Measurements from ENCODE around the gene SPARC.

The SPARC gene

DNA sequence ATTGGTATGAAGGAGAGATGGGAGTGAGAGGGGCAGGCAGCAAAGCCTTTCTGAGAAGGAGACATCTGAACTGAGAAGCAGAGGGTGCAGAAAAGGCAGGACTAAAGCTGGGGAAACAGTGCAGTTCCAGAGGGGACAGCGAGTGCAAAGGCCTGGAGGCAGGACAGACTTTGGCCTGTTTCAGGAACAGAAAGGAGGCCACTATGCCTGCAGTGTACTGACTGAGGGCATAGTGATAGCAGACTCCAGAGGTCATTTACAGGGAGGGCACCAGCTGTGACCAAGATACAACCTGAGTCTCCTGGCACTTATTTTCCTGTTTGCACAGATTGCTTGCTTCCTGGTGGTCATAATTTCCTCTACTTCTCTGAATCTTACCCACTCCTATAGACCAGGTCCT, 29.6 kb downstream of the SPARC start:
- DNase-seq, result no peak

- no peak for DNase-seq
These were observed 30.4 kb downstream of the SPARC start for GRCh38 chr5:151656311-151656710.

DNA sequence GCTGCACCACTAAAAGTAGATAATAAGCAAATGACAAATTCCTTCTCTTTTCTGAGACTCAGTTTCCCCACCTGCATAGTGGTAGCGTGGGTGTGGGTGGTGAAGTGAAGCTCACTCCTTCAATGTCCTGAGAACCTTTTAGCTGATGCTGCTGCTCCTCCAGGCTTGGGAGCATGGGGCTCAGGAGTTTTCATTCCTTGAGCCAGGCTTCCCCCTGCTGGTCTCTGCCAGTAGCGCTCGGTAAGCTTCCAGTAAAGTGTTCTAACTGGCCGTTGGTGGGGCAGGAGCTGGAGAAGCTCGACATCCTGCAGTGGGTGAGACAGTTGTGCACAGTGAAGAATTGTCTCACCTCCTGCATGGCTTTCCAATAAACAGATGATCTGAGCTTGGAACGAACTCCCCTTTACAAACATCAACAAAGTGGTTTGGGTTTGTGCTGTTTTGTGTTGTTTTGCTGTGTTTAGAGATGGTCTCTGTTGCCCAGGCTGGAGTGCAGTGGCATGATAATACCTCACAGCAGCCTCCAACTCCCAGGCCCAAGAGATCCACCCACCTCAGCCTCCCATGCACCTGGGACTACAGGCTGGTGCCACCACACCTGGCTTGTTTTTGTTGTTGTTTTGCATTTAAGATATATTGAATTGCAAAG, 34.6 kb downstream of the SPARC start:
- DNase-seq, result peak; percentile 74 to 94

DNA sequence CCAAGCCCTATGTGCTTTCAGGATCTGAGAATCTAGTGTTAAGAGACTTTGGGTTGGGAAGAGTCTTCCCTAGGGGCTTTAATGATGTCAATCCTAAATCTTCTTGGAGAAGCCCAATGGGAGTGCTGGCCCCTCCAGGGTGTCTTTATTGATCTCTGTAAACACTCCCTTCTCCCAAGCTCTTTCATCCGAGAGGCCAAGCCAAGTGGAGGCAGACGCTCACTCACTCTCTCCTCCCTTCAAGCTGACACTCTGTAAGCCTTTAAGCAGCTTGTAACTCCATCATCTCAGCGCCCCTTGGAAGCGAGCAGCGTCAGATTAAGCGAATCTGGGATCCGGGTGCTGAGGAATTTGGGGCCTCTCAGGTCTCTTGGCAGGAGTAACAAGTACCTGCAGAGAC, 37.7 kb downstream of the SPARC start:
- DNase-seq, result no peak

DNA sequence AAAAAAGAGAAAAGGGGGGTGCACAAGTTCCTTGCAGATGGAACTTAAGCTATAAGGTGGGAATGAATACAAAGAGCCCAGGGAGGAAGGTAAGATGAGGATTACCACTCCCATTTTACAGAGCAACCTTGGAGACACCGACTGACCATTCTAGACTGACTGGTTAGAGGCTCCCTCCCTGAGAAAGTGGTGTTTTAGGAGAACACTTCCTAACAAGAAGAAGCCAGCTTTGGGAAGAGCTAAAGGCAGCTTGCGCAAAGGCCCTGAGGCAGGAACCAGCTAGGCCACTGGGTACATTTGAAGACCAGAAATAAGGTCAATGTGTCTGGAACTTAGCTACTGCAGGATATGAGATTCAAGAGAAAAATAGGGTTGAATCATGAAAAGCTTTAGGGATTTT, 38.6 kb downstream of the SPARC start:
- no peak for DNase-seq

- peak; percentile 82 to 92 for DNase-seq
These were observed 39.3 kb downstream of the SPARC start for GRCh38 chr5:151647320-151647861.

GRCh38 chr5:151646334-151646733, 40.4 kb downstream of the SPARC start:
- DNase-seq, result no peak

DNA sequence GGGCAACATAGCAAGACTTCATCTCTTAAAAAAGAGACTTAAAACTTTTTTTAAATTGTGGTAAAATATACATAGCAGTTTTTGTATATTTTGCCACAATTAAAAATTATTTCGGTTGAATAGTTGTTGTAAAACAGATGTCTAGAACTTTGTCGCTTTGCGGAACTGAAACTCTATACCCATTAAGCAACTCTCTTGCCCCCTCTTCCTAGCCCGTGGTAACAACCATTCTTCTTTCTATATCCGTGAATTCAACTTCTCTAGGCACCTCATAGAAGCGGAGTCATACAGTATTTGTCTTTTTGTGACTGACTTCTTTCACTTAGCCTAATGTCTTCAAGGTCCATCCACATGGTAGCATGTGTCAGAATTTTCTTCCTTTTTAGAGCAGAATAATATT, 43.3 kb downstream of the SPARC start:
- peak; percentile 30 to 63 for DNase-seq

- no peak for DNase-seq
These were observed 44.1 kb downstream of the SPARC start for GRCh38 chr5:151642472-151643140.

GRCh38 chr5:151638619-151639018, 48.1 kb downstream of the SPARC start:
- DNase-seq, result no peak

DNA sequence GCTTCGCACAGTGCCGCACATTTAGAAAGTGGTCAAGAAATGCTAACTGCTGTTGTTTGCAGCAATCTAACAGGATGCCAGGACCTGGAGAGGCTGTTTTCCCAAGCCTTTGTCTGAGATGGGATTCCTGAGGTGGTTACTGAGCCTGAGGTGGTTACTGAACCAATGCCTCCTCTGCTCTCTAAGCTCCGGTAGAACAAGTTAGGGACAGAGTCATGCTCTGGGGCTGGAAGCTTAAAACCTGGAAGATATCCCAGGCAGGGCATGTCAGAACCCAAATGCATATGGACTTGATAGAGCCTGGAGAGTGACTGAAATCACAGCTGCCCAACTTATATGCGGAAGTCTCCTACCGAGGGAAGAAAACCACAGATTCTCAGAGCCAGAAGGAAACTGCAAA, 49.0 kb downstream of the SPARC start:
- DNase-seq, result no peak

DNA sequence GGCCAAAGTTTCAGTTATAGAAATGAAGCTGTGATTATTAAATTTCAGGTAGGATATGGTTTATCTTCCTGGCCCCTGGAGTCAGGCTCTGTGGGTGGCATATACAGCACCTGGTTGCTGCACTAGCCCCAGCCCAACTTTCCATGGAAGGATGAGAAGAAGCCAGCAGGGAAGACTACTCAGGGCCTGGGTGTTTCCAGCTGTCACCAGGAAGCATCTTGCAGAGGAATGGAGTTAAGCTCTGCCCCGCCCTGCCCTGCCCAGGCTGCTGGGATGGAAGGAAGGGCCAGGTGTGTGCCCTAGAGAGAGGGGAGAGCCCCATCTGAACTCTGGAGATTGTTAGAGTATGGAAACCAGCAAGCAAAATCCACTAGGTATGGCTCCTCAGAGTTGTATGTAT, 52.8 kb downstream of the SPARC start:
- no peak for DNase-seq

- DNase-seq, result no peak
These were observed 53.8 kb downstream of the SPARC start for GRCh38 chr5:151632941-151633340.

GRCh38 chr5:151632524-151632923, 54.2 kb downstream of the SPARC start:
- no peak for DNase-seq

DNA sequence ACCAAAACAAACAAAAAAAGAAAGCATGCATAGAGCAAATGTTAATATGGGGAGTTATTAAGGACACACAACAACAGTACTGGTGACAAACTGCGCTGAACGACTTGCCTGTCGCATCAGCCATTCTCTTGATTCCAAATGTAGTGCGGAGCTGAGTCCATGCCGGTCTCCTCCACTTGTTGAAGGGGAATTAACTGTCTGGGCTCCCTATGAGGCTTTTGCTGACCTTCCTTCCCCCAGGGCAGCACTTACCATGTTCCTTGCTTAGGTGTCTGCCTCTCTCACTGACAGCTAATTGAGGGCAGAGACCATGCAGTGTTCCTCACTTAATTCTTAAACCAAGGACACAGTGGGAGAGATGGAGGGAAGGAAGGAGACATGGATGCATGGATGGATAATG, 54.8 kb downstream of the SPARC start:
- DNase-seq, result no peak

GRCh38 chr5:151630088-151630487, 56.6 kb downstream of the SPARC start:
- no peak for DNase-seq

DNA sequence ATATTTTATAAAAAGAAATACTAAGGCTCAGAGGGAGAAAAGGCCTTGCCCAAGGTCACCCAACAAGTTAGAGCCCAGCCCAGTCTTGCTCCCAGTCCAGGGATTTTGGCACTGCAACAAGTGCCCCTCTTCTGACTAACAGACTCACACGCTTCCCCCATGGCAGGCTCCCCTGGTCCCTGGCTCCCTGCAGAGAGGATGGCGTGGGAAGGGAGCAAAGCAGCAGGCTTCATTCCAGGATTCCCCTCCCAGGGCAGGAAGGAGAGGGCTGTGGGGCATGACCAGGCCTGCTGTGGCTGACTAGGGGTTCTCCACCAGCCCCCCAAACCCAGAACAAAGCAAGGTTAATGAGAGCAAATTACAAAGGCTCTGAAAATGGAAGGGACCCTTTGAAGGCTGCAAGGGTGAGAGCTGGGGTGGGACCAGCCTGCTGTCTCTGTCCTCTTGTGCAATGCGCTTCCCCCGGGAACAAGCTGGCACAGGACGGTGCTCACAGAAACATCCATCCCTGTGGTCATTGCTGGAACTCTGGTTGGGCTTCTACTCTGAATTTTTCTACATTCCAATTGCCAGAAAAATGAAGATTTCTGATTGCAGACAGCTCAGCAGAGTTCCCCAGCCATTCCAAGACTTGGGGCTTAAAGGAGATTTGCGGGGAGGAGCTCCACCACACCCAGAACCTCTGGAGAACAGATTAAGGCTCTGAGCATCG, 58.4 kb downstream of the SPARC start:
- DNase-seq, result no peak

- DNase-seq, result no peak
These were observed 59.1 kb downstream of the SPARC start for GRCh38 chr5:151627650-151628049.

GRCh38 chr5:151625285-151625684, 61.4 kb downstream of the SPARC start:
- DNase-seq, result no peak

DNA sequence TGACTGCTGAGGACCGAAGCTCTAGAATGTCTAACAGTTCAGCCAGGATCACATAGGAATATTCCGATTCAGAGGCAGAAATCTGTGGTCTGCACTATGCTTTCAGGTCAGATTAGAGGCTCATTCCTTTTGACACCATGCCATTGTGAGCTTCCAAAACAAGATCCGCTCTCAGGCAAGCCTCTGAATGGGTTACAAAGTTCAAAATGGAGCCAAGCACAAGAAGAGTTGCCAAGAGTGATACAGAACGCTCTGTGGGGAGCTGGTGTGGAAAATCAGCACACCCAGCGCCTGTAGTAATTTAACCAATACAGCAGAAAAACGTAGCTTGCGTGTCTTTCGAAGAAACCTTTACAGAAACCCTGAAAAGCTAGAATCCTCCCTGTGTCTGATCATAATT, 62.2 kb downstream of the SPARC start:
- DNase-seq, result no peak

DNA sequence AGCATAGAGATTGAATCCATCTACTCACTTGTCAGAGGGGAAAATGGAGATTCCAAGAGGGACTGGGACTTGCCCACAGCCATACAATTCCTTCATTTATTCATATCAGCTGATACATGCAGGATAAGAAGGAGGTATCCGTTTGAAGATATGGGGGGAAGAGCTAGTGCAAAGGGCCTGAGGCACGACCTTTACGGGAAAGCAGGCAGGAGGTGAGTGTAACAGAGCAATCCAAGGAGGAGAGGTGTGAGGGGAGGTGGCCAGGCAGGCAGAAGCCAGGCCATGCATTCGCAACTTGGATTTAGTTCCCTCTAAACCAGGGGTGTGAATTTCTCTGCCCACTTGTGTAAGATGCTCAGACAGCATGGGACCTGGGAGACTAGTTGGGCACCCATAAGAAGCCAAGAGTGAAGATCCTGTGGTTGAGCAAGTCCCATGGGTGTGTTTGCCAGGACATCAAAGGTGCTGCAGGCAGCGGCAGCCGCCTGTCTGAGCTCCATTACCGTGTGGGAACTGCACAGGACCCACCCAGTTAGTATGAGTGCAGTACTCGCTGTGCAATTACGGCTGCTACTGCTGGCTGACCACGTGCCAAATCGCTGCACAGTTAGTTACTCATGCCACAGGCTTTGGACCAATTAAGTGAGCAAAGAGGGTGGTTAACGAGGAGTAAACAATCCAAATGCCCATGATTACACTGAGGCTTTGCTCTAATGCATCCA, 64.2 kb downstream of the SPARC start:
- no peak for DNase-seq

GRCh38 chr5:151620461-151620840, 66.3 kb downstream of the SPARC start:
- DNase-seq, result no peak

DNA sequence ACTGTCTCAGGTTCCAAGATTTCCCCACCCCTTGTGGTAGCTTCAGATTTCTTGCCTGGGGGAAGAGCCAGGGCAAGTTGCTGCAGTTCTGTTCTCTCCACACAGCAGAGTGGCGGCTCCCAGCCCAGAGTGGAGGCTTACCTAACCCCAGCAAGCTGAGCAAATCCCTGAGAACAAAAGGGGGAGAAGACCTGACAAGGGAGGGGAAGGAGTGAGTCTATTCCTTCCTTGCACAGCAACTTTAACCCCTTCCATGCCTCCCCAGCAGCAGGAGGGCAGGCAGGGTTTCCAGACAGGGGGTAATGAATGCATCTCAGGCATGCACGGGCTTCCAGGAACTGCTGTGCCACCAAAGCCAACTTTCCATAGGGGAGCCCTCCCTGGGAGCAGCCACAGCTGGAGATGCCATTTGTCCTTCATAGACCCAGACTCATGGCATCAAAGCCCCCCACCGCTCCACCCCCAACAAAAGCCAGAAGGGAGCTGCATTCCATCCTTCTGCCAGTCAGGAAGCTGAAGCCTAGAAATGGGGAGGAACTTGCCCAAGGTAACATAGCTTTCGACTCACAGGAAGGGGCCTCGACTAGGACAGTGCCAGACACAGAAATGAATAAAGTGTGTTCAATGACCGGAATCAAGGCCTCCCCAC, 66.8 kb downstream of the SPARC start:
- no peak for DNase-seq
